ENCODE results near the gene DLG1.

DNA sequence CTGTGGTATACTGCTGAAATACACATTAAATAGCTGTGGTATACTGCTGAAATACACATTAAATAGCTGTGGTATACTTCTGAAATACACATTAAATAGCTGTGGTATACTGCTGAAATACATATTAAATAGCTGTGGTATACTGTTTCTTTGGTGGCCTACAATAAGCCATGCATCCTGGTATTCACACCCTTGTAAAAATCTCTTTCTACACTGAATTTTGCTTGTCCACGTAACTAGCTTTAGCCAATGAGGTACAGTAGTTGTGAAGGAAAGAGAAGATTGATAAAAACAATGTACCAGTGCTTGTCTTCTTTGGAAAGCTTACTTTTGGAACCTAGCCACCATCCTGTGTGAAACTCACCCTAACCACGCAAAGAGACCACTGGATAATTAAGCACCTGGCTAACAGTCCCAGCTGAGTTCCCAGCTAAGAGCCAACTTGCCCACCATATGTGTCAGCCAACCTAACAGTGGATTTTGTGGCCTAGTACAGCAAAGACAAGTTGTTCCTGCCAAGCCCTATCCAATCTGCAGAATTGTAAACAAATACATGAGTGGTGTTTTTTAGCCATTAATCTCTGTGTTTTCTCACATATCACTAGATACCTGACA, 165.4 kb downstream of the DLG1 start:
- TF ChIP-seq, protein P1, sequence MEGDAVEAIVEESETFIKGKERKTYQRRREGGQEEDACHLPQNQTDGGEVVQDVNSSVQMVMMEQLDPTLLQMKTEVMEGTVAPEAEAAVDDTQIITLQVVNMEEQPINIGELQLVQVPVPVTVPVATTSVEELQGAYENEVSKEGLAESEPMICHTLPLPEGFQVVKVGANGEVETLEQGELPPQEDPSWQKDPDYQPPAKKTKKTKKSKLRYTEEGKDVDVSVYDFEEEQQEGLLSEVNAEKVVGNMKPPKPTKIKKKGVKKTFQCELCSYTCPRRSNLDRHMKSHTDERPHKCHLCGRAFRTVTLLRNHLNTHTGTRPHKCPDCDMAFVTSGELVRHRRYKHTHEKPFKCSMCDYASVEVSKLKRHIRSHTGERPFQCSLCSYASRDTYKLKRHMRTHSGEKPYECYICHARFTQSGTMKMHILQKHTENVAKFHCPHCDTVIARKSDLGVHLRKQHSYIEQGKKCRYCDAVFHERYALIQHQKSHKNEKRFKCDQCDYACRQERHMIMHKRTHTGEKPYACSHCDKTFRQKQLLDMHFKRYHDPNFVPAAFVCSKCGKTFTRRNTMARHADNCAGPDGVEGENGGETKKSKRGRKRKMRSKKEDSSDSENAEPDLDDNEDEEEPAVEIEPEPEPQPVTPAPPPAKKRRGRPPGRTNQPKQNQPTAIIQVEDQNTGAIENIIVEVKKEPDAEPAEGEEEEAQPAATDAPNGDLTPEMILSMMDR (IDR thresholded peaks at IDR 0.05 in 2 of 3, conservative IDR thresholded peaks at IDR 0.05 in 1 of 3; ENCODE audit: borderline replicate concordance in 1 of 3, insufficient read depth in 1 of 3, low read depth in 2 of 3, low read length in 2 of 3), result no peak
- TF ChIP-seq POLR2AphosphoS5 (IDR thresholded peaks at IDR 0.05; ENCODE audit: low read depth, low read length), result no peak
- TF ChIP-seq POLR2A (IDR thresholded peaks at IDR 0.05; ENCODE audit: borderline replicate concordance, extremely low read depth, insufficient read depth, insufficient read length), result no peak
- TF ChIP-seq, protein P2, sequence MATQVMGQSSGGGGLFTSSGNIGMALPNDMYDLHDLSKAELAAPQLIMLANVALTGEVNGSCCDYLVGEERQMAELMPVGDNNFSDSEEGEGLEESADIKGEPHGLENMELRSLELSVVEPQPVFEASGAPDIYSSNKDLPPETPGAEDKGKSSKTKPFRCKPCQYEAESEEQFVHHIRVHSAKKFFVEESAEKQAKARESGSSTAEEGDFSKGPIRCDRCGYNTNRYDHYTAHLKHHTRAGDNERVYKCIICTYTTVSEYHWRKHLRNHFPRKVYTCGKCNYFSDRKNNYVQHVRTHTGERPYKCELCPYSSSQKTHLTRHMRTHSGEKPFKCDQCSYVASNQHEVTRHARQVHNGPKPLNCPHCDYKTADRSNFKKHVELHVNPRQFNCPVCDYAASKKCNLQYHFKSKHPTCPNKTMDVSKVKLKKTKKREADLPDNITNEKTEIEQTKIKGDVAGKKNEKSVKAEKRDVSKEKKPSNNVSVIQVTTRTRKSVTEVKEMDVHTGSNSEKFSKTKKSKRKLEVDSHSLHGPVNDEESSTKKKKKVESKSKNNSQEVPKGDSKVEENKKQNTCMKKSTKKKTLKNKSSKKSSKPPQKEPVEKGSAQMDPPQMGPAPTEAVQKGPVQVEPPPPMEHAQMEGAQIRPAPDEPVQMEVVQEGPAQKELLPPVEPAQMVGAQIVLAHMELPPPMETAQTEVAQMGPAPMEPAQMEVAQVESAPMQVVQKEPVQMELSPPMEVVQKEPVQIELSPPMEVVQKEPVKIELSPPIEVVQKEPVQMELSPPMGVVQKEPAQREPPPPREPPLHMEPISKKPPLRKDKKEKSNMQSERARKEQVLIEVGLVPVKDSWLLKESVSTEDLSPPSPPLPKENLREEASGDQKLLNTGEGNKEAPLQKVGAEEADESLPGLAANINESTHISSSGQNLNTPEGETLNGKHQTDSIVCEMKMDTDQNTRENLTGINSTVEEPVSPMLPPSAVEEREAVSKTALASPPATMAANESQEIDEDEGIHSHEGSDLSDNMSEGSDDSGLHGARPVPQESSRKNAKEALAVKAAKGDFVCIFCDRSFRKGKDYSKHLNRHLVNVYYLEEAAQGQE (IDR thresholded peaks at IDR 0.05; ENCODE audit: low read depth), result no peak
- no peak for TF ChIP-seq EZH2phosphoT487 (IDR thresholded peaks at IDR 0.05; ENCODE audit: borderline replicate concordance)
- TF ChIP-seq, protein P3, sequence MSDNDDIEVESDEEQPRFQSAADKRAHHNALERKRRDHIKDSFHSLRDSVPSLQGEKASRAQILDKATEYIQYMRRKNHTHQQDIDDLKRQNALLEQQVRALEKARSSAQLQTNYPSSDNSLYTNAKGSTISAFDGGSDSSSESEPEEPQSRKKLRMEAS (IDR thresholded peaks at IDR 0.05), result no peak
- TF ChIP-seq EZH2 (IDR thresholded peaks at IDR 0.05), result no peak

All from HCT116 (cell line).